ENCODE results near the gene POLDIP2. TPM values are rescaled to one million over a fixed set of nuclear protein-coding genes. Genes with fewer than 3 reads are reported as not detected.

POLDIP2 gene
- total and polyA plus RNA-seq, 8 donors = 41.9 to 118 (median 60.7) TPM

- WGBS, 5 donors = 89 to 94% (median 89%) methylated on average over 7 to 9 of the region's 9 CpGs
- peaks cover 81 to 99% (median 99%) of the 10 kb centered on the region in 4 donors for H3K36me3 ChIP-seq
- peak overlapping the region in 2 of 5 donors; percentile 2 to 8 for H3K27ac ChIP-seq
Measured at GRCh38 chr17:28344011-28344410, 13.3 kb downstream of the POLDIP2 start.

GRCh38 chr17:28343491-28343932, 13.8 kb downstream of the POLDIP2 start:
- no peak for TF ChIP-seq EP300 (IDR thresholded peaks at IDR 0.05)
- TF ChIP-seq POLR2A (IDR thresholded peaks at IDR 0.05) = no peak
- TF ChIP-seq POLR2AphosphoS5 (IDR thresholded peaks at IDR 0.05) = no peak
- no peak for TF ChIP-seq CTCF (IDR thresholded peaks at IDR 0.05)
- Histone ChIP-seq H3K9me3 (no peaks in the 10 kb centered on the region), H3K4me3 (no peak overlapping the region), H3K27ac (peak overlapping the region in 2 of 5 donors; percentile 2 to 8), H3K27me3 (no peaks in the 10 kb centered on the region), H3K36me3 (peaks cover 76 to 94% (median 94%) of the 10 kb centered on the region in 4 donors), H3K4me1 (peaks cover 39 to 58% (median 45%) of the 10 kb centered on the region in 4 donors)
- intact Hi-C loops (cut with DNase I; ENCODE audit: low total_unique reads) = no loop called here
- WGBS, 5 donors = 65 to 81% (median 68%) methylated on average over 8 to 10 of the region's 10 CpGs
- no peak for DNase-seq

More at GRCh38 chr17:28344011-28344410, 13.3 kb downstream of the POLDIP2 start:
- Histone ChIP-seq H3K4me3 (no peak overlapping the region), H3K9me3 (no peaks in the 10 kb centered on the region), H3K4me1 (peaks cover 38 to 54% (median 43%) of the 10 kb centered on the region in 4 donors), H3K27me3 (no peaks in the 10 kb centered on the region)
- intact Hi-C loops (cut with DNase I; ENCODE audit: low total_unique reads) = no loop called here
- no peak for DNase-seq
- TF ChIP-seq POLR2AphosphoS5 (IDR thresholded peaks at IDR 0.05) (no peak), POLR2A (IDR thresholded peaks at IDR 0.05) (no peak), EP300 (IDR thresholded peaks at IDR 0.05) (no peak), CTCF (IDR thresholded peaks at IDR 0.05) (no peak)

GRCh38 chr17:28342313-28342712, 15.0 kb downstream of the POLDIP2 start:
- no peak for DNase-seq
- intact Hi-C loops (cut with DNase I; ENCODE audit: low total_unique reads) = no loop called here
- Histone ChIP-seq H3K36me3 (peaks cover 65 to 82% (median 82%) of the 10 kb centered on the region in 4 donors), H3K27me3 (no peaks in the 10 kb centered on the region), H3K27ac (no peak overlapping the region), H3K9me3 (no peaks in the 10 kb centered on the region), H3K4me1 (peaks cover 40 to 60% (median 45%) of the 10 kb centered on the region in 4 donors), H3K4me3 (no peak overlapping the region)
- 90 to 93% (median 92%) methylated on average over 14 of the region's 14 CpGs for WGBS, 5 donors
- TF ChIP-seq POLR2A (IDR thresholded peaks at IDR 0.05) (no peak), CTCF (IDR thresholded peaks at IDR 0.05) (no peak), EP300 (IDR thresholded peaks at IDR 0.05) (no peak), POLR2AphosphoS5 (IDR thresholded peaks at IDR 0.05) (no peak)

- H3K27ac ChIP-seq = no peak overlapping the region
- WGBS, 5 donors = 90 to 97% (median 93%) methylated on average over 11 of the region's 11 CpGs
- H3K36me3 ChIP-seq = peaks cover 60 to 75% (median 74%) of the 10 kb centered on the region in 4 donors
- H3K4me3 ChIP-seq = no peak overlapping the region
- H3K9me3 ChIP-seq = no peaks in the 10 kb centered on the region
- intact Hi-C loops (cut with DNase I; ENCODE audit: low total_unique reads) = no loop called here
- no peaks in the 10 kb centered on the region for H3K27me3 ChIP-seq
- DNase-seq = no peak
- H3K4me1 ChIP-seq = peaks cover 37 to 60% (median 45%) of the 10 kb centered on the region in 4 donors
- TF ChIP-seq POLR2A (IDR thresholded peaks at IDR 0.05) (no peak), CTCF (IDR thresholded peaks at IDR 0.05) (no peak), POLR2AphosphoS5 (IDR thresholded peaks at IDR 0.05) (no peak), EP300 (IDR thresholded peaks at IDR 0.05) (no peak)
Measured at GRCh38 chr17:28341516-28341915, 15.8 kb downstream of the POLDIP2 start.

All from stomach (tissue), 9 donors.